GM12892 (cell line): ENCODE measurements around the gene TAS2R3.
"Not testable (repeated sequence)": the region's sequence is repeated elsewhere in the genome, so short reads cannot be mapped to it uniquely, and the experiment has no call there.

Experiments
- POLR2A ChIP-seq: IDR thresholded peaks from 2 replicates; pipeline ENCODE4 v1.6.1; 2011; ENCODE audit warnings: low read depth, low read length, control low read depth
- POLR2AphosphoS5 ChIP-seq: IDR thresholded peaks from 2 replicates; pipeline ENCODE4 v1.6.1; 2011; ENCODE audit warnings: low read depth, low read length, control low read depth

DNA sequence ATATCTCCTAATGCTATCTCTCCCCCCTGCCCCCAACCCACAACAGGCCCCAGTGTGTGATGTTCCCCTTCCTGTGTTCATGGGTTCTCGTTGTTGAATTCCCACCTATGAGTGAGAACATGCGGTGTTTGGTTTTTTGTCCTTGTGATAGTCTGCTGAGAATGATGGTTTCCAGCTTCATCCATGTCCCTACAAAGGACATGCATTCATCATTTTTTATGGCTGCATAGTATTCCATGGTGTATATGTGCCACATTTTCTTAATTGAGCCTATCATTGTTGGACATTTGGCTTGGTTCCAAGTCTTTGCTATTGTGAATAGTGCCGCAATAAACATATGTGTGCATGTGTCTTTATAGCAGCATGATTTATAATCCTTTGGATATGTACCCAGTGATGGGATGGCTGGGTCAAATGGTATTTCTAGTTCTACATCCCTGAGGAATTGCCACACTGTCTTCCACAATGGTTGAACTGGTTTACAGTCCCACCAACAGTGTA lies 6.2 kb downstream of the TAS2R3 start:
- TF ChIP-seq POLR2AphosphoS5, POLR2A: not testable (repeated sequence)
